ENCODE data around the gene KCND1. TPM values are rescaled to one million over a fixed set of nuclear protein-coding genes. Genes with fewer than 3 reads are reported as not detected.

Gene KCND1
- total RNA-seq, 1 donor from 2014 or later = 10.4 TPM

DNA sequence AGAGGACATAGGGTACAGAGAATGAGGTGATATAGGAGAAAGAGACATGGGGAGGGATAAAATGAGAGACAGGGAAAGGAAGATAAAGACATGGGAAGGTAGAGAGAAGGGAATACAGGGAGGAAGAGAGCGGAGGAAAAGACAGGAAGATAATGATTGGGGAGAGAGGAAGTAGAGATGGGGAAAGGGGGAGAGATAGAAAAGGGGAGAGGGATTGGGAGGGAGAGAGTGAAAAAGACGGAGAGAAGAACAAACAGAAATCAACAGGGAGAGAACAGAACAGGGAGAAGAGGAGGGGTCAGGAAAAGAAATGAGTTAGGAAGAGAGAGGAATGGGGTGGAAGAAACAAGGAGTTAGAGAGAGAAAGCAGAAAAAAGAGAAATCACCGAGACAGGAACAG, 25.8 kb upstream of the KCND1 start:
- TF ChIP-seq CTCF (IDR thresholded peaks at IDR 0.05) = no peak
- Histone ChIP-seq H3K9me3 (no peaks in the 10 kb centered on the region), H3K4me1 (peaks cover 0 to 4% of the 10 kb centered on the region in 2 donors), H3K36me3 (peaks cover 5 to 19% of the 10 kb centered on the region in 2 donors), H3K27ac (no peak overlapping the region), H3K4me3 (no peak overlapping the region), H3K27me3 (no peaks in the 10 kb centered on the region)
- DNase-seq (ENCODE audit: low spot score in 2 of 2) = no peak
- intact Hi-C loops (cut with DNase I) = no loop called here

GRCh38 chrX:48996969-48997368, 25.3 kb upstream of the KCND1 start:
- intact Hi-C loops (cut with DNase I) = no loop called here
- Histone ChIP-seq H3K36me3 (peaks cover 9 to 24% of the 10 kb centered on the region in 2 donors), H3K9me3 (no peaks in the 10 kb centered on the region), H3K4me3 (no peak overlapping the region), H3K27me3 (no peaks in the 10 kb centered on the region), H3K4me1 (peaks cover 0 to 4% of the 10 kb centered on the region in 2 donors), H3K27ac (no peak overlapping the region)
- no peak for DNase-seq (ENCODE audit: low spot score in 2 of 2)
- TF ChIP-seq CTCF (IDR thresholded peaks at IDR 0.05) = no peak

- no peaks in the 10 kb centered on the region for H3K4me1 ChIP-seq
- H3K4me3 ChIP-seq = no peak overlapping the region
- no peaks in the 10 kb centered on the region for H3K27me3 ChIP-seq
- H3K9me3 ChIP-seq = no peaks in the 10 kb centered on the region
- DNase-seq (ENCODE audit: low spot score in 2 of 2) = no peak
- TF ChIP-seq CTCF (IDR thresholded peaks at IDR 0.05) = no peak
- intact Hi-C loops (cut with DNase I) = no loop called here
- H3K36me3 ChIP-seq = peaks cover 13 to 25% of the 10 kb centered on the region in 2 donors
- no peak overlapping the region for H3K27ac ChIP-seq
Measured at GRCh38 chrX:48992341-48992740, 20.7 kb upstream of the KCND1 start.

- no peak overlapping the region for H3K4me3 ChIP-seq
- H3K4me1 ChIP-seq = no peaks in the 10 kb centered on the region
- intact Hi-C loops (cut with DNase I) = no loop called here
- DNase-seq (ENCODE audit: low spot score in 2 of 2) = no peak
- H3K27me3 ChIP-seq = no peaks in the 10 kb centered on the region
- no peak for TF ChIP-seq CTCF (IDR thresholded peaks at IDR 0.05)
- H3K9me3 ChIP-seq = no peaks in the 10 kb centered on the region
- H3K27ac ChIP-seq = no peak overlapping the region
- peaks cover 18 to 25% of the 10 kb centered on the region in 2 donors for H3K36me3 ChIP-seq
Measured at GRCh38 chrX:48989483-48989882, 17.8 kb upstream of the KCND1 start.

GRCh38 chrX:48983896-48984295, 12.3 kb upstream of the KCND1 start:
- intact Hi-C loops (cut with DNase I) = no loop called here
- no peak overlapping the region for H3K4me3 ChIP-seq
- no peak for DNase-seq (ENCODE audit: low spot score in 2 of 2)
- peaks cover 25 to 36% of the 10 kb centered on the region in 2 donors for H3K36me3 ChIP-seq
- TF ChIP-seq CTCF (IDR thresholded peaks at IDR 0.05) = no peak
- no peaks in the 10 kb centered on the region for H3K27me3 ChIP-seq
- H3K9me3 ChIP-seq = no peaks in the 10 kb centered on the region
- no peaks in the 10 kb centered on the region for H3K4me1 ChIP-seq
- H3K27ac ChIP-seq = no peak overlapping the region

DNA sequence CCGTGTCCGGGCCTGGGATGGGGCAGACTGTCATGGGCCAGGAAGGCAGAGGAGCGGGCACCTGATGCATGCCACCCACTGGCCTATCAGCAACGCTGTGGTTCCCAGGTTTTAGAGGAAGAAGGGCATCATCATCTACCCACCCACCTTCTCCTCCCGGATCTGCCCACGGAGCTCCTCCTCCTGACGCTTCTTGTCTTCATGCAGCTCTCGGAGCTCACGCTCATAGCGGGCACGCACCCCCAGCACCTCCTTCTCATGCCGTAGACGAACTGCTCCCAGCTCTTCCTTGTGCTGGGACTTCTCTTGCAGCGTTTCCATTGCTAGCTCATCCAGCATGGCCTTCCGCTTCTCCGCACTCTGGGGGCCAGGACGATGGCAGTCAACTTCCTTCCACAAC, 11.4 kb upstream of the KCND1 start:
- no peak overlapping the region for H3K27ac ChIP-seq
- H3K4me3 ChIP-seq = no peak overlapping the region
- intact Hi-C loops (cut with DNase I) = no loop called here
- H3K36me3 ChIP-seq = peaks cover 25 to 39% of the 10 kb centered on the region in 2 donors
- no peaks in the 10 kb centered on the region for H3K9me3 ChIP-seq
- H3K27me3 ChIP-seq = no peaks in the 10 kb centered on the region
- no peaks in the 10 kb centered on the region for H3K4me1 ChIP-seq
- no peak for TF ChIP-seq CTCF (IDR thresholded peaks at IDR 0.05)
- DNase-seq (ENCODE audit: low spot score in 2 of 2) = no peak
